ENCODE results near the gene MCU.
"Not testable (repeated sequence)": the region's sequence is repeated elsewhere in the genome, so short reads cannot be mapped to it uniquely, and the experiment has no call there.

The MCU gene

GRCh38 chr10:72895236-72895850, 203.4 kb downstream of the MCU start:
- no peak for DNase-seq (ENCODE audit: low read depth, low spot score)

DNA sequence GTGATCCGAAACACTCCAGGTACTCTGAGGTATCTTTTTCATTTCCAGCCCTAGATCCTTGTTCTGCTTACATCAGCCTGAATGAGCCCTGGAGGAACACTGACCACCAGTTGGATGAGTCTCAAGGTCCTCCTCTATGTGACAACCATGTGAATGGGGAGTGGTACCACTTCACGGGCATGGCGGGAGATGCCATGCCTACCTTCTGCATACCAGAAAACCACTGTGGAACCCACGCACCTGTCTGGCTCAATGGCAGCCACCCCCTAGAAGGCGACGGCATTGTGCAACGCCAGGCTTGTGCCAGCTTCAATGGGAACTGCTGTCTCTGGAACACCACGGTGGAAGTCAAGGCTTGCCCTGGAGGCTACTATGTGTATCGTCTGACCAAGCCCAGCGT, 206.7 kb downstream of the MCU start:
- DNase-seq (ENCODE audit: low read depth, low spot score) = no peak

DNA sequence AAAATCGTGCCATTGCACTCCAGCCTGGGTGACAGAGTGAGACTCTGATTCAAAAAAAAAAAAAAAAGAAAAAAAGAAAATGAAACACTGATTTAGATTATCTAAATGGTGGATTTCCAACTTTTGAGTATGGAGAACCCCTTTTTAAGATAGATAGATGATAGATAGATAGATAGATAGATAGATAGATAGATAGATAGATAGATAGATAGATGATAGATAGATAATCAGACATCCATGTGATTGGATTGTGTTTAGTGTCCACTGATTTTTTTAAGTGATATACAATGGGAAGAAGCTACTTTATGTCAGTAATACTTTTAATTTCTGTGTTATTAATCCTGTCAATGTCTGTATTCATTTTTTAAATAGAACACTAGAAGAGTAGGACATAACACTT, 207.6 kb downstream of the MCU start:
- no peak for DNase-seq (ENCODE audit: low read depth, low spot score)

GRCh38 chr10:72903941-72904446, 212.1 kb downstream of the MCU start:
- DNase-seq (ENCODE audit: low read depth, low spot score) = not testable (repeated sequence)

DNA sequence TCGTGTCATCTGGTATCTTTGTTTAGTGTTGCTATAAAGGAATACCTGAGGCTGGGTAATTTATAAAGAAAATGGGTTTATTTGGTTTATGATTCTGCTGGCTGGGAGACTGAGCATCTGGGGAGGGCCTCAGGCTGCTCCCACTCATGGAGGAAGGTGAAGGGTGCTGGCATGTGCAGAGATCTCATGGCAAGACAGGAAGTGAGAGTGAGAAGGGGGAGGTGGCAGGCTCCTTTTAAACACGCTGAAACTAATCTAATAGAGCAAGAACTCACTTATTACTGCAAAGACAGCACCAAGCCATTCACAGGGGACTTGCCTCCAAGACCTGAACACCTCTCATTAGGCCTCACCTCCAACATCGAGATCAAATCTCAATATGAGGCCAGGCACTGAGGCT, 212.9 kb downstream of the MCU start:
- no peak for DNase-seq (ENCODE audit: low read depth, low spot score)

- DNase-seq (ENCODE audit: low read depth, low spot score) = no peak
These were observed 214.5 kb downstream of the MCU start for GRCh38 chr10:72906446-72906845.

GRCh38 chr10:72910705-72911104, 218.8 kb downstream of the MCU start:
- DNase-seq (ENCODE audit: low read depth, low spot score) = no peak

- DNase-seq (ENCODE audit: low read depth, low spot score) = no peak
These were observed 219.8 kb downstream of the MCU start for GRCh38 chr10:72911758-72912157.

DNA sequence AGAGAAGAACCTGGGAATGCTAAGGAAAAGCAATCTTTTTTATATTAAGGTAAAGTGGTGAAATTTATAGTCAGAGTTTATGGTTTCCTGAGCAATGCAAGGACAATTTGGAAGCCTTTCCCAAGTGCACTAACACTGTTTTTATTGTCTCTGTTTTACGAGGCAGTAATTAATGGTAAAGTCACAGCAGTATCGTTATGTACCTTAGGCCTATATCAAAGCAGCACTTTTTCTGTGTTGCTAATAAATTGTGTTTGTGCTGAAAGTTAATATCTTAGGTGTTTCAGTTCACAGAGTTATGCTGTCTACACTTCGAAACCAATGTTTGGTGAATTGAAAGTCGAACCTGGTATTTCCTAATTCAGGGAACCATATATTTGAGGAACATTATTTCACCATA, 220.8 kb downstream of the MCU start:
- no peak for DNase-seq (ENCODE audit: low read depth, low spot score)

GRCh38 chr10:72913287-72913686, 221.3 kb downstream of the MCU start:
- no peak for DNase-seq (ENCODE audit: low read depth, low spot score)

DNA sequence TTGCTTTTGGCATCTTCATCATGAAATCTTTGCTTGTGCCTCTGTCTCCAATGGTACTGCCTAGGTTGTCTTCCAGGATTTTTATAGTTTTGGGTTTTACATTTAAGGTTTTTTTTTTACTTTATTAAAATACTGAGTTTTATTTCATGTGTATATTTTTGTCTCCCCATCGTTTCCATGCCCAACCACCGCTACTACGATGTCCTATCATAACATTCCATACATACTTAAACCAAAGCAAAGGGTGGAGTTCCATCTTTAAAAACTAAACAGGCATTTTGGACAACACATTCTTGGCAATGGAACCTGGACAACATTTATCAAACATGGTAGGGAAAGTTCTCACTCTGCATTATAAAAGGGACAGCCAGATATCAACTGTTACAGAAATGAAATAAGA, 225.3 kb downstream of the MCU start:
- DNase-seq (ENCODE audit: low read depth, low spot score) = not testable (repeated sequence)

- DNase-seq (ENCODE audit: low read depth, low spot score) = not testable (repeated sequence)
These were observed 225.9 kb downstream of the MCU start for GRCh38 chr10:72917803-72918332.

DNA sequence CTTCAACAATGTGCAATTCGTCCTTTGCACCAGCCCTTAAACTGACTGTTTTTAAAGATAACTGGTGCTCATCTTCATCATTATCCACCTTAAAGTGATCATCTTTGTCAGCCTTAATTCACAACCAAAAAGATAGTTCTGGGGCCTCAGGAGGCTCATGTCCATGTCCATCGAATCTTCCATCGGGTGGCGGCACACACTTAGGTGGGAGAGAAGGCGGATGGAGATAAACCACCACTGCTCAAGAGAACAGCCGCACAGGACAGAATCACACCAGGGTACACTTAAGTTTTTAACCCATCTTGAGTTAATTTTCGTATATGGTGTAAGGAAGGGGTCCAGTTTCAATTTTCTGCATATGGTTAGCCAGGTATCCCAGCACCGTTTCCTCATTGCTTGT, 226.4 kb downstream of the MCU start:
- no peak for DNase-seq (ENCODE audit: low read depth, low spot score)

DNA sequence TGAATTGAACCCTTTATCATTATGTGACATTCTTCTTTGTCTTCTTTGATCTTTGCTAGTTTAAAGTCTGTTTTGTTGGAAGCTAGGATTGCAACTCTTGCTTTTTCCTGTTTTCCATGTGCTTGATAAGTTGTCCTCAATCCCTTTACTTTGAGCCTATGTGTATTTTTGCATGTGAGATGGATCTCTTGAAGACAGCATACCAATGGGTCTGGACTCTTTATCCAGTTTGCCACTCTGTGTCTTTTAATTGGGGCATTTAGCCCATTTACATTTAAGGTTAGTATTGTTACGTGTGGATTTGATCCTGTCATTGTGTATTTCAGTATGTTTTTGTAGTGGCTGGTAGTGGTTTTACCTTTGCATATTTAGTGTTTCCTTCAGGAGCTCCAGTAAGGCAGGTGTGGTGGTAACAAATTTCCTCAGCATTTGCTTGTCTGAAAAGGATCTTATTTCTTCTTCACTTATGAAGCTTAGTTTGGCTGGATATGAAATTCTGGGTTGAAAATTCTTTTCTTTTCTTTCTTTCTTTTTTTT, 229.3 kb downstream of the MCU start:
- not testable (repeated sequence) for DNase-seq (ENCODE audit: low read depth, low spot score)

GRCh38 chr10:72924351-72924750, 232.4 kb downstream of the MCU start:
- no peak for DNase-seq (ENCODE audit: low read depth, low spot score)

DNA sequence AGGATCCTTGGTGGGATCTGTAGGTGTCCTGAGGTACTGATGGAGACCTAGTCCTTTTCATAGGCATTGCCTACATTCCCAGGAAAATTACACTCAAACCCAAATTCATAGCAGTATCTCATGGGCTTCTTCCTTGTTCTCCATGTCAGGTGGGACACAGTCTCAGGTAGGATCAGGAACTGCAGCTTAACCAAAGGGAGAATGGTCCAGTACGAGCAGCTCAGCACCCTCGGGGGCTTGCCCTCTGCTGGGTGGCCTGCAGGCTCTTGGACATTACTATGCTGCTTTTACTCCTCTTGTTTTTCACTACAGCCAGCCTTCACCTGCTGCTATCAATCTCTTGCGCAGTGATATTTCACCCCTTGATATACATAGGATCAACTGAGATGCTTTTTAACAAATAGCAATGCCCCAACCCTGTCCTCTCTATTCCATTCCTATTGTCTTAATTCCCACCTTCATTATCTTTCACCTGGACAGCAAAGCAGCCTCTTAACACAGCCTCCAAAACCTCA, 234.1 kb downstream of the MCU start:
- DNase-seq (ENCODE audit: low read depth, low spot score) = no peak

DNA sequence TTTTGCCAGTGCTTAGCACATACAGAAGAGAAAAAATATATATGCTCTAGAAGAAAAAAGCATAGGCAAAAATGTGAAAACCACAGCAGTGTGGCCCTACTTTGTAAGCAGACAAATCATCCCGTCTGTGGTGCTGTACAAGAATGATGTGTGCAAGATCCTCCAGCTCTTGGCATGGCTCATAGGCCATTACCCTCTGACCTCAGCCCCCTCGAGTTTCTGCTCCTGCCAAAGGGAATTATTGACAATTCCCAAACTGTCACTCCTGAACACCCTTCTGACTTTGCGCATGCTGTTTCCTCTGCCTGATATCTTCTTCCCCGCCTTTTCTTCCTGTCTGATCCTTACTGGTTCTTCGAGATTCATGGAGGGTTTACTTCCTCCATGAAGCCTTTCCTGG, 235.5 kb downstream of the MCU start:
- DNase-seq (ENCODE audit: low read depth, low spot score) = no peak

GRCh38 chr10:72928798-72929197, 236.9 kb downstream of the MCU start:
- DNase-seq (ENCODE audit: low read depth, low spot score) = no peak

- no peak for DNase-seq (ENCODE audit: low read depth, low spot score)
These were observed 238.3 kb downstream of the MCU start for GRCh38 chr10:72930276-72930675.

GRCh38 chr10:72932259-72933015, 240.5 kb downstream of the MCU start:
- no peak for DNase-seq (ENCODE audit: low read depth, low spot score)

DNA sequence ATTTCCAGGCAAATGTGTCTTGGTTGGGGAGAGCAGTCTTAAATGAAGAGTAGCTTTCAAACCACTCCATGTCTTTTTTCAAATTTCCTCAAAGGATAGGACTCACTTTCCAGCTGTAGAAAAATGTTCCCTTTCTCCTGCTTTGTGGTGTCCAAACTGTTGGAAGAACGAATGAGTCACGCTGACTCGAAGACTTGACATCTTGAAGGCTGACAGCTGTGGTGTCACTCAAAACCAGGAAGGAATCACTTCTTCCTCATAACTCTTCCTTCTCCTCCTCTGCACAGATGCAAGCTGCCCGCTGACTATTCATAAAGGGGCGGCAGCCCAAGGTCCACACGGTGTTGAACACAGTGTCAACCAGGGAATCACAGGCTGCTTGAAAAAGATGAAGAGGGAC, 243.4 kb downstream of the MCU start:
- DNase-seq (ENCODE audit: low read depth, low spot score) = no peak

Data from brain pericyte (primary cell).